IMR-90 (cell line): ENCODE measurements around the gene CENPS. TPM values are rescaled to one million over a fixed set of nuclear protein-coding genes. Genes with fewer than 3 reads are reported as not detected.

Source experiments
- ATAC-seq: fragments of 200-7000 bp; cut with Tn5 transposase; 2 replicates; pipeline ENCODE4 v1.9.1; 2020; ENCODE audit warnings: low read depth, mild to moderate bottlenecking, moderate library complexity
- BruUV-seq: library from RNA; stranded (reverse); fragments of 400-500 nt; replicated peaks from 2 replicates; lab custom pipeline; 2021; lab: Mats Ljungman, UMichigan
- CTCF ChIA-PET: fragments of 300-600 bp; formaldehyde crosslinking; extraction: SDS; loops from one replicate; lab custom pipeline; 2021; ENCODE audit warnings: antibody characterized with exemption; lab: Yijun Ruan, JAX
- POLR2A ChIA-PET: fragments of 300-600 bp; sonication (Branson Sonifier 250); formaldehyde crosslinking; loops from one replicate; lab custom pipeline; 2022; ENCODE audit warnings: antibody characterized with exemption; ENCODE audit not compliant: unreplicated experiment; lab: Charles Lee
- DNase-seq: peaks from one replicate; pipeline ENCODE4 v3.0.0; 2013
- H2AFZ ChIP-seq: replicated peaks from 2 replicates; pipeline ENCODE3; 2013; ENCODE audit warnings: low read length, mild to moderate bottlenecking; ENCODE audit not compliant: poor library complexity
- H2AK5ac ChIP-seq: 2 replicates; pipeline ENCODE4 v1.6.1; 2013; ENCODE audit warnings: low read depth, low read length, inconsistent platforms
- H2AK9ac ChIP-seq: replicated peaks from 2 replicates; pipeline ENCODE3; 2013; ENCODE audit warnings: mild to moderate bottlenecking, low read depth, low read length, moderate library complexity; ENCODE audit not compliant: poor library complexity
- H2BK120ac ChIP-seq: 2 replicates; pipeline ENCODE4 v1.6.1; 2013; ENCODE audit warnings: low read depth, low read length, inconsistent platforms
- H2BK15ac ChIP-seq: 3 replicates; pipeline ENCODE4 v1.6.1; 2013; ENCODE audit warnings: low read depth, low read length, inconsistent platforms
- H2BK20ac ChIP-seq: 2 replicates; pipeline ENCODE4 v1.6.1; 2013; ENCODE audit warnings: low read depth, mild to moderate bottlenecking, inconsistent platforms, low read length, moderate library complexity
- H2BK5ac ChIP-seq: 2 replicates; pipeline ENCODE4 v1.6.1; 2013; ENCODE audit warnings: mild to moderate bottlenecking, low read depth, low read length, inconsistent platforms; ENCODE audit not compliant: poor library complexity, severe bottlenecking
- H3K14ac ChIP-seq: replicated peaks from 2 replicates; pipeline ENCODE4 v1.6.1; 2013; ENCODE audit warnings: low read depth, low read length, inconsistent platforms
- H3K18ac ChIP-seq: 2 replicates; pipeline ENCODE4 v1.6.1; 2013; ENCODE audit warnings: low read depth, low read length, control low read depth
- H3K23ac ChIP-seq: 2 replicates; pipeline ENCODE4 v1.6.1; 2013; ENCODE audit warnings: low read depth, low read length, inconsistent platforms
- H3K27ac ChIP-seq: 2 replicates; pipeline ENCODE4 v1.5.1; 2013; ENCODE audit warnings: mild to moderate bottlenecking, control low read depth, low read length; ENCODE audit not compliant: insufficient read depth
- H3K27me3 ChIP-seq: 2 replicates; pipeline ENCODE4 v1.6.1; 2013; ENCODE audit warnings: low read length; ENCODE audit not compliant: control insufficient read depth, insufficient read depth
- H3K36me3 ChIP-seq: 2 replicates; pipeline ENCODE4 v1.6.1; 2013; ENCODE audit warnings: low read length, mixed read lengths; ENCODE audit not compliant: control insufficient read depth, insufficient read depth
- H3K4ac ChIP-seq: 2 replicates; pipeline ENCODE4 v1.6.1; 2013; ENCODE audit warnings: low read depth, low read length, inconsistent platforms
- H3K4me1 ChIP-seq: 2 replicates; pipeline ENCODE4 v1.6.1; 2013; ENCODE audit warnings: low read length, mixed read lengths; ENCODE audit not compliant: control insufficient read depth, insufficient read depth
- H3K4me2 ChIP-seq: 2 replicates; pipeline ENCODE4 v1.6.1; 2013; ENCODE audit warnings: low read depth, mild to moderate bottlenecking, control low read depth, low read length, moderate library complexity
- H3K4me3 ChIP-seq: 2 replicates; pipeline ENCODE4 v1.5.1; 2013; ENCODE audit warnings: low read depth, mild to moderate bottlenecking, control low read depth, low read length, moderate library complexity; ENCODE audit not compliant: insufficient read depth
- H3K56ac ChIP-seq: 2 replicates; pipeline ENCODE4 v1.6.1; 2013; ENCODE audit warnings: low read length, inconsistent platforms; ENCODE audit not compliant: insufficient read depth; ENCODE audit errors: extremely low read depth
- H3K79me1 ChIP-seq, 2 experiments: 2 replicates each; pipeline ENCODE4 v1.6.1; 2013; ENCODE audit warnings: low read length in 2 of 2, inconsistent platforms in 1 of 2, low read depth in 1 of 2
- H3K9ac ChIP-seq: 2 replicates; pipeline ENCODE4 v1.6.1; 2013; ENCODE audit warnings: low read depth, low read length, control low read depth
- H3K9me1 ChIP-seq: 2 replicates; pipeline ENCODE4 v1.6.1; 2013; ENCODE audit warnings: low read length, inconsistent platforms; ENCODE audit not compliant: insufficient read depth
- H3K9me3 ChIP-seq: 2 replicates; pipeline ENCODE4 v1.6.1; 2013; ENCODE audit warnings: low read length; ENCODE audit not compliant: control insufficient read depth, insufficient read depth
- H4K20me1 ChIP-seq: 2 replicates; pipeline ENCODE4 v1.6.1; 2013; ENCODE audit warnings: low read length, inconsistent platforms; ENCODE audit not compliant: insufficient read depth
- H4K5ac ChIP-seq: 2 replicates; pipeline ENCODE4 v1.6.1; 2013; ENCODE audit warnings: mild to moderate bottlenecking, low read depth, low read length, control low read depth
- H4K8ac ChIP-seq, 2 experiments: 2 replicates each; pipeline ENCODE4 v1.6.1; 2013; ENCODE audit warnings: low read depth in 2 of 2, low read length in 2 of 2, control low read depth in 1 of 2, inconsistent platforms in 1 of 2
- H4K91ac ChIP-seq: 2 replicates; pipeline ENCODE4 v1.6.1; 2013; ENCODE audit warnings: low read depth, low read length, inconsistent platforms; ENCODE audit not compliant: insufficient read depth
- BHLHE40 ChIP-seq: fragments of 150-350 bp; IDR thresholded peaks from 2 replicates; pipeline ENCODE4 v1.6.1; 2016; ENCODE audit warnings: mild to moderate bottlenecking, low read depth, low read length
- CEBPB ChIP-seq: IDR thresholded peaks from 2 replicates; pipeline ENCODE4 v1.6.1; 2012; ENCODE audit warnings: low read depth, low read length, improper control_type of control experiment
- MAFK ChIP-seq: IDR thresholded peaks from 2 replicates; pipeline ENCODE4 v1.6.1; 2012; ENCODE audit warnings: low read depth, low read length, improper control_type of control experiment
- MAZ ChIP-seq: IDR thresholded peaks from 2 replicates; pipeline ENCODE4 v1.6.1; 2012; ENCODE audit warnings: low read depth, mild to moderate bottlenecking, low read length, improper control_type of control experiment, moderate library complexity, borderline replicate concordance
- POLR2A ChIP-seq: IDR thresholded peaks from 2 replicates; pipeline ENCODE4 v1.6.1; 2012; ENCODE audit warnings: mild to moderate bottlenecking, low read depth, low read length
- RAD21 ChIP-seq: IDR thresholded peaks from 2 replicates; pipeline ENCODE4 v1.6.1; 2012; ENCODE audit warnings: low read length, improper control_type of control experiment
- SMC3 ChIP-seq: fragments of 150-350 bp; IDR thresholded peaks from 2 replicates; pipeline ENCODE4 v1.6.1; 2016; ENCODE audit warnings: low read depth, mild to moderate bottlenecking, antibody characterized with exemption, low read length, moderate library complexity
- WGBS, 2 experiments: methylation state at CpG; one replicate each; pipeline versions ENCODE4 v1.1.5 to v1.1.7; 2013; ENCODE audit warnings: missing lambda C conversion rate in 2 of 2; ENCODE audit not compliant: insufficient read length in 1 of 2; ENCODE audit errors: extremely low coverage in 2 of 2; 5-methylcytosine and 5-hydroxymethylcytosine counted together
- dilution Hi-C: fragments of 300-500 bp; cut with HindIII; formaldehyde crosslinking; loops from one replicate; pipeline ENCODE4 v1.14.3; 2018; ENCODE audit warnings: low sequenced_read_pairs; ENCODE audit not compliant: unreplicated experiment
- in situ Hi-C: fragments of 300-500 bp; cut with MboI; formaldehyde crosslinking; loops from 3 replicates; pipeline ENCODE4 v1.14.3; 2019; ENCODE audit warnings: low sequenced_read_pairs, inconsistent platforms, mixed read lengths
- intact Hi-C: fragments of 100-400 bp; cut with micrococcal nuclease; formaldehyde crosslinking; loops from 2 replicates; pipeline ENCODE4 v1.10.0; 2022
- polyA plus RNA-seq, 3 experiments: library from polyadenylated mRNA; depleted of rRNA; stranded (reverse); fragments of >200 nt; gene quantifications; 2 replicates each; pipeline ENCODE4 v1.2.3, GENCODE V29; 2012; ENCODE audit warnings: low replicate concordance in 1 of 3
- total RNA-seq: library from RNA; depleted of rRNA; stranded (reverse); fragments of >200 nt; gene quantifications from 2 replicates; pipeline ENCODE4 v1.2.3, GENCODE V29; 2012
- TF ChIP-seq, protein P1 (sequence below): fragments of 150-350 bp; IDR thresholded peaks from 2 replicates; pipeline ENCODE4 v1.6.1; 2016; ENCODE audit warnings: low read depth, mild to moderate bottlenecking, low read length, moderate library complexity, borderline replicate concordance
- TF ChIP-seq, protein P2 (sequence below): fragments of 150-350 bp; IDR thresholded peaks from 2 replicates; pipeline ENCODE4 v1.6.1; 2017; ENCODE audit warnings: mild to moderate bottlenecking, antibody characterized with exemption, low read length, low read depth

The CENPS gene
- total and polyA plus RNA-seq, 2 of the 4 experiments (the other 2 are of a cell fraction) = 9.9 to 12.3 TPM

DNA sequence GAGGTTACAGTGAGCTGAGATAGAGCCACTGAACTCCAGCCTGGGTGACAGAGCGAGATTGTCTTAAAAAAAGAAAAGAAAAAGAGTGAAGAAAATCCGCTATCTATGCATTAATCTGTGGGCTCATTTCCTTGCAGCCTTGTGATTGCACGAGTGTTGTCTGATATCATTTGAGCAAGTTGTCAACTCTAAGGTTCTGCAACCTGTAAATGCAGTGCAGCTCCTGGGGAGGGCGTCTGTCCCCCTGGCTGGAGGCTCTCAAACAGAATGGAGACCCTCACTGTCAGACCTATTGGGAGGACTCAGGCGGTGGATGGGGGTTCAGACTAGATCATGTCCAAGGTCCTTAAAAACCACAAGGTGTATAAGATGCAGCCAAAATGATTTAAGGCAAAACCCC, 25.8 kb downstream of the CENPS start:
- Histone ChIP-seq H3K4ac (no peak overlapping the region), H4K8ac (no peak overlapping the region), H2BK15ac (no peak overlapping the region), H3K4me1 (peaks cover 3% of the 10 kb centered on the region; the same call in 1 of the 2 replicates), H2BK5ac (no peak overlapping the region), H3K9ac (no peak overlapping the region), H3K18ac (no peak overlapping the region), H4K20me1 (no peaks in the 10 kb centered on the region), H2BK120ac (no peak overlapping the region), H3K56ac (no peak overlapping the region), H3K9me1 (no peaks in the 10 kb centered on the region; the same call in 1 of the 2 replicates), H4K5ac (no peak overlapping the region), H2BK20ac (no peak overlapping the region), H3K23ac (no peak overlapping the region), H2AK9ac (no peak overlapping the region), H3K4me2 (no peak overlapping the region), H3K36me3 (peaks cover 2% of the 10 kb centered on the region; the same call in 1 of the 2 replicates), H3K27ac (no peak overlapping the region), H3K14ac (no peak overlapping the region), H2AK5ac (no peak overlapping the region), H3K9me3 (no peaks in the 10 kb centered on the region), H2AFZ (no peak overlapping the region), H3K27me3 (no peaks in the 10 kb centered on the region), H3K4me3 (no peak overlapping the region), H3K79me1 (no peaks in the 10 kb centered on the region; a peak in 1 of 4 replicates), H4K91ac (no peak overlapping the region)
- in situ Hi-C loops = no loop called here
- dilution Hi-C loops = no loop called here
- ChIA-PET CTCF (no interaction called here), POLR2A (interaction anchor here (0.6 kb wide), 1 partner anchor 10 kb away, joined by 4 read pairs; no protein-coding TSS in a partner anchor)
- no TSS peak for BruUV-seq
- TF ChIP-seq, protein P1, sequence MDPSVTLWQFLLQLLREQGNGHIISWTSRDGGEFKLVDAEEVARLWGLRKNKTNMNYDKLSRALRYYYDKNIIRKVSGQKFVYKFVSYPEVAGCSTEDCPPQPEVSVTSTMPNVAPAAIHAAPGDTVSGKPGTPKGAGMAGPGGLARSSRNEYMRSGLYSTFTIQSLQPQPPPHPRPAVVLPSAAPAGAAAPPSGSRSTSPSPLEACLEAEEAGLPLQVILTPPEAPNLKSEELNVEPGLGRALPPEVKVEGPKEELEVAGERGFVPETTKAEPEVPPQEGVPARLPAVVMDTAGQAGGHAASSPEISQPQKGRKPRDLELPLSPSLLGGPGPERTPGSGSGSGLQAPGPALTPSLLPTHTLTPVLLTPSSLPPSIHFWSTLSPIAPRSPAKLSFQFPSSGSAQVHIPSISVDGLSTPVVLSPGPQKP = no peak
- TF ChIP-seq CEBPB = no peak
- TF ChIP-seq RAD21 = no peak
- TF ChIP-seq MAZ = no peak
- TF ChIP-seq SMC3 = no peak
- no peak for TF ChIP-seq MAFK
- no peak for TF ChIP-seq BHLHE40
- TF ChIP-seq, protein P2, sequence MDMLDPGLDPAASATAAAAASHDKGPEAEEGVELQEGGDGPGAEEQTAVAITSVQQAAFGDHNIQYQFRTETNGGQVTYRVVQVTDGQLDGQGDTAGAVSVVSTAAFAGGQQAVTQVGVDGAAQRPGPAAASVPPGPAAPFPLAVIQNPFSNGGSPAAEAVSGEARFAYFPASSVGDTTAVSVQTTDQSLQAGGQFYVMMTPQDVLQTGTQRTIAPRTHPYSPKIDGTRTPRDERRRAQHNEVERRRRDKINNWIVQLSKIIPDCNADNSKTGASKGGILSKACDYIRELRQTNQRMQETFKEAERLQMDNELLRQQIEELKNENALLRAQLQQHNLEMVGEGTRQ = no peak
- TF ChIP-seq POLR2A = no peak
- ATAC-seq = no peak
- 100% methylated on average over 2 of the region's 5 CpGs; no CpG with 5 or more reads in 1 of the 2 experiments for WGBS, 2 experiments
- no peak for DNase-seq
- intact Hi-C loops = no loop called here
